GM21515 (cell line): ENCODE results near the gene ARPC2.

Experiments
- ATAC-seq: cut with Tn5 transposase; IDR thresholded peaks from one replicate; pipeline ENCODE4 v1.9.1; 2021; ENCODE audit not compliant: unreplicated experiment

The ARPC2 gene

DNA sequence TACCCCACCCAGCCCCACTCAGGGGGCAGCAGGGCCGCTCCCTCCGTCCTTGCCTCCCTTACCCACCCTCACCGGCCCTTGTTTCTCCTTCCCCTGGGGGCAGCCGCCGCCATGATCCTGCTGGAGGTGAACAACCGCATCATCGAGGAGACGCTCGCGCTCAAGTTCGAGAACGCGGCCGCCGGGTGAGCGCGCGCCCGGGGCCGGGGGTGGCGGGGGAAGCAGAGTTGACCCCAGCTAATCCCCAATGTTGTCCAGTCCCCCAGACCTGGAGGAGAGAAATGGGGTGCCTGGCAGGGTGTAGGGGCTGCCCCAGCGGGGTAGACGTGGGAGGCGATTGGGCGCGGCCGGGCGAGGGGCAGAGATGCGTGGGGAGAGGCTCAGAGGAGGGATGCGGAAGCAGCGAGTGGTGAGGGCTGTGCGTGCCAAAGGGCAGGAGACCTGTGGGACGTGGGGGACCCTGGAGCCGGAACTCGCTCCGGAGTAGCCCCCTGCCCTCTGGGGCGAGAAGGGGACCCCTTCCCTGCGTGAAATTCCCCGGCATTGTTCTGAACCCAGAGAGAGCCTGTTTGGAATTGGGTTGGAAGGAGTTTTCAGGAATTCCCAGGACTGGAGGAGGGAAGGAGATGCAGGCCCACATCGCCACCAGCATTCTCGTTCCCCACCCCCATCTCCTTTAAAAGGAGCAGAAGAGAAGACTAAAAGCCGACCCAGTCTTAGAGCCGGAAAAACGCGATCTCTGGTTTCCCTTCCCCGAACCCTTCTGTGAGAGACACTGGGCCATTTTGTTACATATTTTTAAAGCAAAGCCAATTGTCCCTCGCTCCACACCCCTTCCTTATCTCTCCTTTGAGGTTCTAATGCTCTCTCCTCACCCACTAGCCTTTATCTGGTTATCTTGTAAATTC is 625 bp downstream of the ARPC2 start:
- ATAC-seq = peak; percentile 27

DNA sequence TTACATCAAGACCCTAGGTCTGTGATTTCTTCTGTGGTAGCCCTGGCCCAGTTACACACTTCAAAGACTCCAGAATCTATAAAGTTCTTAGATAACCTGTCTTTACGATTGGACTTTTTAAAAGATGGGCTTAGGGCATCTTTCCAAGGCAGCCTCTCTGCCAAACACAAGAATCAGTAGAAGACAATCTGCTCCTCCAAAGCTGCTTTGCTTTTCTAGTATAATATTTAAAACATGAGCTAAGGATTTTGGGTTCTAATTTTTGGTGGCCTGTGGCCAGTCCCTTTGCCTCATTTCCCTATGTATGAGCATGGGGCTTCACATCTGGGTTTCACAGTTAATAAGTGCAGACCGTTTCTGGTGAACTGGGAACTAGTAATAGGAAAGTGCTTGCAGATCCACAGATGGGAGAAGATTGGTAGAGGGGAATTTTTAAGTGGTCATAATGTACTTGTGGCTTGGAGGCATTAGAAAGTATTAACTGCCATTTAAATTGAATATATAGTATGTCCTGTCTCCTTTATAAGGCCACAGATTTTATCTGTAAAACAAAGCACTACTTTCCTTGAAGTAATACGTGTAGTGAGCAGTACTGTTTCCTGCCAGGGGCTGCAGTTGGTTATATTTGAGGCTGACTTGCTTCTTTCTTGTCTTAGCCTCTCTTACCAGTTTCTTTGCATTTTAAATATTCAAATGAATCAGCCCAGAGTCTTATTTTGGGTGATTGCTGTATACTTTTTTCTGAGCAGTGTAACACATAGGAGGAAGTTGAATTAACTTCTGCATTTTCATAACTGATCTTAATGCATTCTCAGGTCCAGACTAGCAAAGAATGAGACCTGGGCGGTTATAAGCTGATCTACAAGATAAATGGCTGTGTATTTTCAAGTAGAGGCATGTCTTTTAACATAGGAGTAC is 1.5 kb downstream of the ARPC2 start:
- ATAC-seq = peak; percentile 47

DNA sequence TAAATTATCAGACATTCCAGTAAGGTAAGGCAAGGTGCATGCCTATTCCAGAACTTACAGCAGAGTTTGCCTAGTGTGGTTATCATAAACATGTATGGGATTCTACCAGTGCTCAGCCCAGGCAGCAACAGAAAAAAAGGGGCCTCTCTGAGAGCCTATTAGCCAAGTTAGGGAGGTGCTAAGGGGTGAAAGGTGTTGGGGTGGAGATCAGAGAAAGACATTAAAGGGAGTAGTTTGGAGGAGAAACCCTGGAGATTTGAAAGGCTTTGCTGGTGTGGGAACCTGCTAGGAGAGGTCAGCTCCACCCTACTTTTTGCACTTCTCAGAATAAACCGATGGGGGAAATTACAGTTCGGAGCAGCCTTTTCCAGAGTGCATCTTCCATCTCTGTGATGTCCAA is 2.9 kb downstream of the ARPC2 start:
- no peak for ATAC-seq

DNA sequence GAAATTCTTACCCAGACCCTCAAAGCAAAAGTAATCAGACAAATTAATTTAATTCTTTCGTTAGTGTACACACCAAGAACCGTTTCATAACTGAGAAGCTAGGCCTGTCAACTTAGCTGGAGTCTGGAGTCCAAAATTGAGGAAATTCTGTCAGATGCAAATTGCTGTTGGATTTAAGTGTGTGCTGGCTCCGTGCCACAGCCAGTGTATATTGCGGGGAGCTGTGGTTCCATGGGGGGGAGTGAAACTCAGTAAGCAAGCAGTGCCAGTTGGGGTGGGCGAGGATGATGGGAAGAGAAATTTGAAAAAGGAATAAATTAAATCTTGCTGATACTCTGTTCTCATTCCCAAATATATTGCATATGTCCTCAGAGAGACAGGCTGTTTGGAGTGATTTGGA is 4.0 kb downstream of the ARPC2 start:
- ATAC-seq = no peak

DNA sequence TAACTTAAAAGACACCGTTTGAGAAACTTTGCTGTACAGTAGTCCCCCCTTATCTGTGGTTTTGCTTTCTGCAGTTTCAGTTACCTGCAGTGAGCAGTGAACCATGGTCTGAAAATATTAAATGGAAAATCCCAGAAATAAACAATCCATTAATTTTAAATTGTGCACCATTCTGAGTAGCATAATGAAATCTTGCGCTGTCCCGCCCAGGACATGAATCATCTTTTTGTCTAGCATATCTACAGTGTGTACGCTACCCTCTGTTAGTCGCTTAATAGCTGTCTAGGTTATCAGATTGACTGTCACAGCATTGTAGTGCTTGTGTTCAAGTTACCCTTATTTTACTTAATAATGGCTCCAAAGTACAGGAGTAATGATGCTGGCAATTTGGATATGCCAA is 6.1 kb downstream of the ARPC2 start:
- ATAC-seq = no peak

DNA sequence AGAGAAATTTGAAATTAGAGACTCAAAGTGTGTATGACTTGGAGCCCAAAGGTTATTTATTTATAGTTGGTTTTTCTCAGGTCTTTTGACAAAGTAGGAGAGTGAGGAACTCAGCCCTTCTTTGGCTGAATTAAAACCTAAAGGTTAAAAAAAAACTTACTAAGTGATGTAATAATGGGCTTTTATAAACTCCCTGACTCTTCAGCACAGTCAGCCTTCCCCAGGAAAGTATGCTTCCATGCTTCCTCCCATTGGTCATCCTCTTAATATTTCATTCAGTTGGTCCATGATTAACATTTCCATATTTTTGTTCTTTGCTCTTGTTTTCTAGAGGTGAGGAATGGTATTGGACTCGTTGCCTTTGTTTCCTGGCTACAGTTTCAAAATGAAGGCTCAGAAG is 7.2 kb downstream of the ARPC2 start:
- ATAC-seq = no peak

DNA sequence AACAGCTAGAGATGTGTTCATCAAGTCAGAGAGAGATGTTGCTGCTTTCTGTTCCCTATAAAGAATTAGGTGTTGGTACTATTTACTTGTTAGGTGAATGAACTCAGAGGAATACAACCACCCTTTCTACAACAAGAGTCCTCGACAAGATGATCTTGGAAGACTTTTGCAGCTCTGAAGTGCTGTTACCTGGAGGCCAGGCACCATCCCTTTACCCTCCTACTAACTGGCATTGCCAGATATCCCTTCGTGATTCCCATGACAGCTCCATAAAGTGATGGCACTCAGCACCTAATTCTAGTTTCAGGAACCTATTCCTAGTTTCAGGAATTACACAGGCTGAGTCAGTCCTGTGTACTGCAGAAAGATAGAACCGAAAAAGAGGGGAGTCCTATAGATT is 9.9 kb downstream of the ARPC2 start:
- ATAC-seq = no peak

DNA sequence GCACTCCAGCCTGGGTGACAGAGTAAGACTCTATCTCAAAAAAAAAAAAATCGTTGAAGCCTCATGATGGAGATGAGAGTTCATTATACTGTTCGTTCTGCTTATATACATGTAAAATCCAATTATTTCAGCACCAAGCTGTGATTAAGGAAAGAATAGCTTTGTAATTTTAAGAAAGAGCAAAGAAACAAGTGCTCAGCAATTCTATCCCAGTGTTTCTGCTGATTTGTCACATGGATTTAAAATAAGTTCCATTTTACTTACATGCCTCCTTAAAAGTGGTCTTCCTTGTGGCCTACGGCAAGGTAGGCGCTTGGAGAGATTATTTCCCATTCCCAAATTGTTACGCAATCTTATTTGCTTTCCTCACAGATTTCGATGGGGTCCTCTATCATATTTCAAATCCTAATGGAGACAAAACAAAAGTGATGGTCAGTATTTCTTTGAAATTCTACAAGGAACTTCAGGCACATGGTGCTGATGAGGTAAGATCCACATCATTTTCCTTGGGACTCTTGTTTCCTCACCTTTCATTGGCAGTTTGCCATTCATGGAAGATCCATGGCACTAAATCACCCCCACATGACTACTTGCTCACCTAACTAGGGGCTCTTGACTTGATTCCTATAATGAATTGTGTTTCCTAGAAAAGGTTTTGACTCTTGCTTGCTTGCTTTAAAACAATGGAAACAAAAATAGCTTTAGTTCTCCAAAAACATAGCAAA is 11.5 kb downstream of the ARPC2 start:
- no peak for ATAC-seq

DNA sequence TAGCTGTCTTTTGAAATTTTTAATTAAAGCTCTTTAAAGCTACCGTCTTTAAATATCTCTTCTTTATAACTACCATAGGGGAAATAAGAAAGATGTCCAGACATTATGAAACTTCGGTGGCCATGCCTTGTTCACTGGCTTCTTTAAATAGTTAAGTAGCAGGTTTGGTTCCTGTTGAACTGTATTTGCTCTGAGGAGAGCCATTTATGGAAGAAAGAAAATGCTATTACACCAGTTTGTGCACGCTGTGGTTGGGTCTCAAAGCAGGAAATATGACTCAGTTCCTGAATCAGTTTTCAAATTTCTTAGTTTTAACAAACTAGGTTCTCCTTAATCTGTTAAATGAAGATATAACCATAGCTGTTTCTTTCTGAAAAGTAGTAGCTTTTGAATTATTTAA is 12.2 kb downstream of the ARPC2 start:
- ATAC-seq = peak; percentile 86

DNA sequence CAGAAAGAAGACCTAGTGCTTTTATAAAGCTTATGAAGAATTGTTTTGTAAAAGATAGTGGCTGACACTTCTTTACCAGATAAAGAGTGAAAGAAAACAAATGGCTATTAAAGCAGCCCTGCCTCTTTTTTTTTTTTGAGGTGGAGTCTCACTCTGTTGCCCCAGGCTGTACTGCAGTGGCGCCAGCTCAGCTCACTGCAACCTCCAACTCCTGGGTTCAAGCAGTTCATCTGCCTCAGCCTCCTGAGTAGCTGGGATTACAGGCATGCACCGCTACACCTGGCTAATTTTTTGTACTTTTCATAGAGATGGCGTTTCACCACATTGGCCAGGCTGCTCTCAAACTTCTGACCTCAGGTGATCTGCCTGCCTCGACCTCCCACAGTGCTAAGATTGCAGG is 12.9 kb downstream of the ARPC2 start:
- ATAC-seq = no peak

DNA sequence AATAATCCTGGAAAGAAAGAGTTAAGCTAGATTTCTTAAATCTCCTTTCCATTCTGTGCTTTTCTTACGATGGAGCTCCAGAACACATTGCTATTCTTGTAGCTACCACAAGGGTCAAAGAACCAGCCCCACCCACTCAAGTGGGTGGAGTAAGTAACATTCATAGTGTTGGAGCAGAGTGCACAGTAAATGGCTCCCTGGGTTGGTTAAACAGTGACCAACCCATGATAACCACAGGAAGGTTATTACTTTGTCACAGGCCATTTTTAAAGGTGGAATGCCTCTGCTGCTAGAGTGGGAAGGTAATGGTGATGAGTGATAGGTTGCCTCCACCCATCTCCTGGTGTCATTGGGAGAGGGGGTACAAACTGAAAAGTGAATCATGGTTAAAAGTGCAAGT is 13.9 kb downstream of the ARPC2 start:
- peak; percentile 51 for ATAC-seq

DNA sequence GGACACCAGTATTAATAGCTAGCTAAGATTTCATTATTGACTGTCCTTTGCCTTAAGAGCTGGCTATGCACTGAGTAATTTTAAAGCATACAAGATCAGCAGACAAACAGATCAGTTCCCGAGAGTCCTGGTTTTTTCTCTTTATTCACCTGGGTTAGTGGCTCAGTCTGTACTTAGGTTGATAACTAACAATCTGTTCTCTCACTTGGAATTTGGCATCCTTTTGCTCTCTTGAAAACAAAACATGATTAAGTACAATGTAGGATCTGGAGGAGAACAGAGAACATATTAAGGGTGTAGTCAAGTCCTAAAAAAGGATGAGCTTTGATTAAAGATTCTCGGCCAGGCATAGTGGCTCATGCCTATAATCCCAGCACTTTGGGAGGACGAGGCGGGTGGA is 16.6 kb downstream of the ARPC2 start:
- ATAC-seq = no peak

DNA sequence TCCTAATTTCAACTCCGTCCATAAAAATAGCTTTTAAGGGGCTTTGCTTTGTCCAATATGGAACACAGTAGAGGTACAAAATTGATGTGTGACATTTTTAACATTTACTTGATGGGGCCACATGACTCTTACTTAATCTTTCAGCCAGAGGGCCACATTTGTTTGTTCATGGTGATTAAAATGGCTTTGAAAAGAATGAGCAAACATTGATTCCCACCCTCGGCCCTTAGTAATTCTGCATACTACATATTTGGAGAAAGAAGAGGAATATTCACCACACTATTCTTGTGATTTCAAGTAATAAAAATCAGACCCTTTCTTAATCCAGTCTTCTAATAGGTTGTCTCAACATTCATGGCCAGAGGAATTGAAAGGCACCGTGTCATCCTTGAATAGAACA is 17.5 kb downstream of the ARPC2 start:
- no peak for ATAC-seq

DNA sequence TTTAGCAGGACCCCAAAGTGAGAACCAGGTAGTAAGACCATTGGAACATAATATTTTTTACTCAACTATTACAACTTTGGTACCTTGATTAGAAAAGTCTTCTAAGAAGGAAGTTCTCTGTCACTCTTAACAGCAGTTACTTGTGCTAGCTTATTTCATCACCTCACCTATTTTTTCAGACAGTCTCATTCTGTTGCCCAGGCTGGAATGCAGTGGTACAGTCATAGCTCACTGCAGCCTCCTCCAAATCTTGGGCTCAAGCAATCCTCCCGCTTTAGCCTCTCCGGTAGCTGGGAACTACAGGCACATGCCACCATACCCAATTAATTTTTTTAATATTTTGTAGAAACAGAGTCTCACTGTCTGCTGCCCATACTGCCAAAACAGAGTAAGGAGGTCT is 18.0 kb downstream of the ARPC2 start:
- no peak for ATAC-seq

DNA sequence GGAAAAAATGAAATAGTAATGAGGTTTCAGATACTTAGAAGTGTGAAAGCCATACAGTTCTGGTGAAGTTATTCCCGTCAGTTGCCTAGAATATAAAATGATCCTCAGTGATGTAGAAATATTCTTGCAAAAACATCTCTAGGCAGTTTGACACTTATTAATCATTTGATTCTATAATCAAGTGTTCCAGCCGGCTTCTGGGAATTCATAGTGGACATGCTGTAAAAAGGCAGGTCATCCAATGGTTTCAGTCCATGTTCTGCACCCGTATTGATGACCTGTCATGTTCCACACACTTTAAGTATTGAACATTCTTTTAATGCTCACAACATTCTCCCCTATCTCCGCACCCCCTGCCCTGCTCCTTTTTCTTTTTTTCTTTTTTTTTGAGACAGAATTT is 19.8 kb downstream of the ARPC2 start:
- ATAC-seq = no peak

DNA sequence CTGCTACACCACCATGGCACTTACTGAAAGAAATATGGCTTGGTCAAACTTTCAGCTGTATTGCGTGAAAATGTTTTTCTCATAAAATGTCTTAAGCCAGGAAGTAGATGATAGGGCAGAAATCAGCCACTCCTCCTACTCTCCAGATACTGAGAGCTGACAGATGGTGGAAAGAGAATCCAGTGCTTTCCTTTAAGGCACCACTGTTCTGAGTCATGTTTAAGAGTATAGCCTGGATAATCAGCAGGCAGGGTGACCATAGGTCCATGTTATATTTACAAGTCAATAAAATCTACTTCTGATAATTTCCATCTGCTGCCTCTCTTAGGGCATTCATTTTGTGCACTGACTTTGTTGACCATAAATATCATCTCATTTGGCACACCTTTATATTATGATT is 21.9 kb downstream of the ARPC2 start:
- ATAC-seq = no peak

DNA sequence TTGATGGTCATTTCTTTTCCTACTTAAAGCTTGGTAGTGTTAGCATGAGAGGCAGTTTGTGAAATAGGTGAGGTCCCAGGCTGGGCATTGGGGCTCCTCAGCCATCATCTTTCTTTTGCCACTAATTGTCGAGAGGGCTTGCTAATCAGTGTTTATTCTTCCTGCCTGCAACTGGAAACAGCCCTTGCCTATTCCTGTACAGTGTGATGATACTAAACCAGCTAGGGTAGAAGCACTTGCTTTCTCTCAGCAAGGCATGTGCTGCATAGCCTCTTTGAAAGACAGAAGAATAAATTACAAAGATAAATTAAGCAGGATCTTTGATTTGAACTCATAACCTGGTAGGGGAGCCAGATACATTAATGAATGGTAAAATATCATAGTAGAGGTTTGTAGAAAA is 27.2 kb downstream of the ARPC2 start:
- ATAC-seq = no peak

DNA sequence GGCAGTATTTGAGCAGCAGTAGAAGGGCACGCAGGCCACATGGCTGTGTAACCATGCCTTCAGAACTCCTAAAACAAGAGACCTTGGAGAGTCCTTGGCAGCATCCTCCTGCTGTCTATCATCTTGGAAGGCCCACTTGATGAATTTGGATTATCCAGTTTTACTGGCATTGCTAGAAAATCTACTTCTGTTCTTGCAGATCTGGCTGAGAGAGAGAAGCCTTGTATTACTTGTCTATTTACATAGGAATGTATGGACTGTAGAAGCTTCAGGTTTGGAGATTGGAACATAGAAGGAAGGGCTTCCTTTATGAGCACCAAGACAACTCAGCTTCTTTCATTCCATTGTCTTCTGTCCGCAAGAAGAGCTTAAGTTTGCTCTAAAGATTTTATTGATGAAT is 27.7 kb downstream of the ARPC2 start:
- ATAC-seq = no peak

DNA sequence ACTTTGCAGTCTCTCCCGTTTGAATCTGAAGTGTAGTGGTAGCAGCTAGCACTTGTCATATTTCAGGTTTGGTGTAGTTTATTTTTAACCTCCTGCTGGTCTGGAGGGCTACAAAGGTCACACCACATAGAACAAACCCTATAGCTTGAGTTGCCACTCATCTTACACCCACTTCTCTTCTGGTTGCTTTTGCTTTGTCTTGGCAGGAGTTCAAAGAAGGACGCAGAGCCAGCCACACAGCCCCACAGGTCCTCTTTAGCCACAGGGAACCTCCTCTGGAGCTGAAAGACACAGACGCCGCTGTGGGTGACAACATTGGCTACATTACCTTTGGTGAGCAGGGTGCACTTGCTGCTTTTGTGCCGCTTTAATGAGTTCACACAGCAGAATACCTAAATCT is 28.2 kb downstream of the ARPC2 start:
- no peak for ATAC-seq

DNA sequence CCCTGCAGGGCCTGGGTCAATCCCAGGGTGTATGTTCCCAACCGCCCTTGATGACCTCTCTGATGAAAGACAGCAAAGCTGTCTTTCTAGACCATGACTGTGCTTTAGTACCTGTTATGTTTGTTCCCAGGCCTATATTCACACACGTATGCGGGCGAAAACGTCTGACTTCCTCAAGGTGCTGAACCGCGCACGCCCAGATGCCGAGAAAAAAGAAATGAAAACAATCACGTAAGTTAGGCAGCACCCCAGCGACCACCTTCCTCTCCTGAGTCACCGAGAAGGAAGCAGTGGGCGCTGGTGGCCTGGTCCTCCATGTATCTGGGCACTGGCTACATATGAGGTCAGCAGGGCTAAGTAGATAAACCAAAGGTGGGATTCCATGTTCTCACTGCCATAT is 32.7 kb downstream of the ARPC2 start:
- ATAC-seq = no peak

DNA sequence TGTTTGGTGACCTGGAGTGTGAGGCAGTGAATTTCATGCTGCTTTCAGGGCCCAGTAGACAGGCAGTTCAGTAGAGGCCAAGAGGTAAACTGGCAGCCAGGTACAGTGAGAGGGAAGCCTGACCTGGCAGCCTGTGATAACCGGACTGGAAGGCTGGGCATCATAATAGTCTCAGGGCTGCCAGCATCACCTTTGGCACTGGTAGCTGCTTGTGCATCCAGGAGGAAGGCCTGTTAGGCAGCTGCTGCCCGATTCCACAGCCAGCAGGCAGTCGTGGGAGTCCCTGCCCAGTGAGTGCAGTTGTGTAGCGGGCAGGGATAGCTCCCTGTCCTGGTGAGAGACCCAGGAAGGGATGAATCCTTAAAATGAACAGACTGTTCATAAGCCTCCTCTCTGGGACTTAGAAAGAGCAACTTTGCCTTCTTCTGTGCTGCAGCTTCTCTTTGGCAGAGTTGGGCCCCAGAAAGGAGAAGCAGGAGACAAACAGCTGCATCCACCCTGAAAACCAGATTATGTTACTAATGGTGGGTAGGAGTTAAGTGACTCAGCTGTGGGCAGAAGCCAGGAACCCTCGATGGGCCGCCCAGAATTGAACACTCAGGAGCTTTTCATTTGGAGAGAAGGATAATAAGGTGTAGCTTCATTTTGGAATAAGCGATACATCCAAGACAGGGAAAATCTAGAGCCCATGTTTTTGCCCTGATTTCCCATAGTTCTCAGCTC is 35.7 kb downstream of the ARPC2 start:
- ATAC-seq = no peak
